Lung (tissue), 12 donors: ENCODE results near the gene ASMTL. TPM values are rescaled to one million over a fixed set of nuclear protein-coding genes. Genes with fewer than 3 reads are reported as not detected.

ENCODE experiments used
- ATAC-seq: fragments of 200-7000 bp; cut with Tn5 transposase; one replicate; pipeline ENCODE4 v1.9.1; 2020; ENCODE audit warnings: moderate number of reproducible peaks; ENCODE audit not compliant: insufficient read depth, low FRiP score
- DNase-seq, 3 donors: peaks; one replicate each; pipeline ENCODE4 v3.0.0-alpha.2; 2013 to 2017
- H3K27ac ChIP-seq, 2 donors: one replicate each; pipeline ENCODE4 v1.5.1; 2013; ENCODE audit warnings: mild to moderate bottlenecking in 2 of 2, moderate library complexity in 2 of 2, control low read depth in 1 of 2, inconsistent platforms in 1 of 2, low read depth in 1 of 2, low read length in 1 of 2
- H3K27me3 ChIP-seq, 3 donors: one replicate each; pipeline ENCODE4 v1.5.1; 2013; ENCODE audit warnings: low read length in 2 of 3; ENCODE audit not compliant: control insufficient read depth in 3 of 3, insufficient read depth in 3 of 3
- H3K36me3 ChIP-seq, 4 donors: one replicate each; pipeline ENCODE4 v1.5.1; 2013; ENCODE audit warnings: low read length in 4 of 4, mild to moderate bottlenecking in 1 of 4, moderate library complexity in 1 of 4; ENCODE audit not compliant: control insufficient read depth in 4 of 4, insufficient read depth in 4 of 4
- H3K4me1 ChIP-seq, 5 donors: one replicate each; pipeline ENCODE4 v1.5.1; 2013; ENCODE audit warnings: low read length in 5 of 5, mild to moderate bottlenecking in 2 of 5, moderate library complexity in 1 of 5; ENCODE audit not compliant: control insufficient read depth in 5 of 5, insufficient read depth in 5 of 5
- H3K4me3 ChIP-seq: one replicate; pipeline ENCODE4 v1.5.1; 2013; ENCODE audit warnings: mild to moderate bottlenecking, control low read depth, moderate library complexity
- H3K9ac ChIP-seq, 2 donors: one replicate each; pipeline ENCODE4 v1.5.1; 2013; ENCODE audit warnings: low read length in 2 of 2, control low read depth in 1 of 2; ENCODE audit not compliant: insufficient read depth in 1 of 2
- H3K9me3 ChIP-seq, 4 donors: one replicate each; pipeline ENCODE4 v1.5.1; 2013; ENCODE audit warnings: low read length in 3 of 4, mild to moderate bottlenecking in 1 of 4, moderate library complexity in 1 of 4; ENCODE audit not compliant: control insufficient read depth in 4 of 4, insufficient read depth in 3 of 4
- WGBS, 2 donors: extraction: QIAGEN DNeasy Blood & Tissue Kit; methylation state at CpG; one replicate each; pipeline ENCODE4 v1.1.7; 2013; 5-methylcytosine and 5-hydroxymethylcytosine counted together
- polyA plus RNA-seq, 2 donors: library from polyadenylated mRNA; stranded (reverse); fragments of 200-250 nt; gene quantifications; one replicate each; pipeline ENCODE4 v1.2.1, GENCODE V29; 2013
- total RNA-seq, 2 donors: library from RNA; depleted of rRNA in 1 of 2; stranded (reverse); fragments of >200 nt in 1 of 2; gene quantifications; one replicate each; pipeline ENCODE4 v1.2.1, GENCODE V29; 2014 to 2021
- TF ChIP-seq, protein P1 (sequence below): IDR thresholded peaks from 2 replicates; pipeline ENCODE4 v1.5.1; 2012; ENCODE audit warnings: mild to moderate bottlenecking; ENCODE audit errors: control extremely low read depth, extremely low read depth
- donor health status: control.
- donor health status: control.
- donor health status: Bipolar disorder and iron deficiency.
- donor health status: healthy.
- donor health status: DM: yes; HTN: yes; CAD: no.

The ASMTL gene
- total and polyA plus RNA-seq, 4 donors: 12.3 to 29.4 (median 21.8) TPM

DNA sequence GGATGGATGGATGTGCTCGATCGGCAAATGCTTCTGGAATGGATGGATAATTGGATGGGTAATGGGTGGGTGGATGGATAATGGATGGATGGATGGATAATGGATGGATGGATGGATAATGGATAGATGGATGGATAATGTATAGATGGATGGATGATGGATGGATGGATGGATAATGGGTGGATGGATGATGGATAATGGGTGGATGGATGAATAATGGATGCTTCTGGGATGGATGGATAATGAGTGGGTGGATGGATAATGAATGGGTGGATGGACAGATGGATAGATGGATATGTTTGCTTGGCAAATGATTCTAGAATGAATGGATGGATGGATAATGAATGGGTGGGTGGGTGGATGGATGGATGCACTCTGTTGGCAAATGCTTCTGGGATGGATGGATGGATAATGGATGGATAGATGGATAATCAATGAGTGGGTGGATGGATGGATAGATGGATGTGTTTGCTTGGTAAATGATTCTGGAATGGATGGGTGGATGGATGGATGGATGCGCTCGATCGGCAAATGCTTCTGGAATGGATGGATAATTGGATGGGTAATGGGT, 57.0 kb downstream of the ASMTL start:
- DNase-seq (no peak), ATAC-seq (no peak)
- Histone ChIP-seq H3K4me1 (peaks cover 0 to 20% (median 5%) of the 10 kb centered on the region in 5 donors), H3K27ac (no peak overlapping the region), H3K9me3 (no peaks in the 10 kb centered on the region), H3K9ac (no peak overlapping the region), H3K27me3 (no peaks in the 10 kb centered on the region), H3K4me3 (no peak overlapping the region), H3K36me3 (peaks cover 0 to 11% (median 6%) of the 10 kb centered on the region in 4 donors)
- TF ChIP-seq, protein P1, sequence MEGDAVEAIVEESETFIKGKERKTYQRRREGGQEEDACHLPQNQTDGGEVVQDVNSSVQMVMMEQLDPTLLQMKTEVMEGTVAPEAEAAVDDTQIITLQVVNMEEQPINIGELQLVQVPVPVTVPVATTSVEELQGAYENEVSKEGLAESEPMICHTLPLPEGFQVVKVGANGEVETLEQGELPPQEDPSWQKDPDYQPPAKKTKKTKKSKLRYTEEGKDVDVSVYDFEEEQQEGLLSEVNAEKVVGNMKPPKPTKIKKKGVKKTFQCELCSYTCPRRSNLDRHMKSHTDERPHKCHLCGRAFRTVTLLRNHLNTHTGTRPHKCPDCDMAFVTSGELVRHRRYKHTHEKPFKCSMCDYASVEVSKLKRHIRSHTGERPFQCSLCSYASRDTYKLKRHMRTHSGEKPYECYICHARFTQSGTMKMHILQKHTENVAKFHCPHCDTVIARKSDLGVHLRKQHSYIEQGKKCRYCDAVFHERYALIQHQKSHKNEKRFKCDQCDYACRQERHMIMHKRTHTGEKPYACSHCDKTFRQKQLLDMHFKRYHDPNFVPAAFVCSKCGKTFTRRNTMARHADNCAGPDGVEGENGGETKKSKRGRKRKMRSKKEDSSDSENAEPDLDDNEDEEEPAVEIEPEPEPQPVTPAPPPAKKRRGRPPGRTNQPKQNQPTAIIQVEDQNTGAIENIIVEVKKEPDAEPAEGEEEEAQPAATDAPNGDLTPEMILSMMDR: no peak
- 97 to 99% methylated on average over 5 of the region's 5 CpGs for WGBS, 2 donors

DNA sequence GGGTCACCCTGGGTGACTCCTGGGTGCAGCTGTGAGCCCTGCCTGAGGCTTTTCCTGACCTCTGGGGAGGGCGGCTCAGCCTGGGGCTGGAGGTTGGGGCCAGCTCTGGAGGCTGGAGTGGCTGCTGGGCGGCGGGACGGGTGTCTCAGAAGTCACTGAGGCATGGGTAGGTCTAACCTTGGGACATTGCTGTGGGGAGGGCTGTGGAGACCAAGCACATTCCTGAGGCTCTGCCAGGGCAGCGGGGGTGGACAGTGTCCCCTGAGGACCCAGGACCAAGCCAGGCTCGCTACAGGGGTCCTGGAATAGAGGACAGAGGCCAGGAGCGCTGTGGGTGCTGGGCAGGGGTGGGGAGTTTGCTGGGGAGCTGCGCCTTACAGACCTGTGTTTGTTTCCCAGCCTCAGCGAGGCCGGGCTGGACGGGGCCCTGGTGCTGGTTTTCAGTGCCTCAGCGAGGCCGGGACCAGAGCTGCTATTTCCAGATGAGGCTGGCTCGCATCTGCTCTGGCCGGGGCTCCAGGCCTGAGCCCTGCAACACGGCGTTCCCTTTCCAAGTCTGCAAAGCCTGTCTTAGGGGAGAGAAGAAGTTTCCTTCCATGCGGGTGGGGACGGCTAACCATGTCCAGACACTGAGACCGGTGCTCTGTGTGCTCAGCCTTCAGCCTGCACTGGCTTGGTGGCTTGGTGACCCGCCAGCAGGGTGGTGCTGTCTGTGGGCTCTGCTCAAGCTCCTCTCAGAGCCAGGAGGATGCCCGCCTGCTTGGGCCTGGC, 57.8 kb downstream of the ASMTL start:
- no peak overlapping the region for H3K9ac ChIP-seq
- H3K36me3 ChIP-seq: peaks cover 3 to 14% (median 9%) of the 10 kb centered on the region in 4 donors
- no peak for DNase-seq
- ATAC-seq: no peak
- H3K4me1 ChIP-seq: peaks cover 0 to 25% (median 6%) of the 10 kb centered on the region in 5 donors
- H3K27me3 ChIP-seq: no peaks in the 10 kb centered on the region
- 91 to 92% methylated on average over 22 of the region's 22 CpGs for WGBS, 2 donors
- TF ChIP-seq, protein P1: no peak
- no peaks in the 10 kb centered on the region for H3K9me3 ChIP-seq
- H3K4me3 ChIP-seq: no peak overlapping the region
- no peak overlapping the region for H3K27ac ChIP-seq

DNA sequence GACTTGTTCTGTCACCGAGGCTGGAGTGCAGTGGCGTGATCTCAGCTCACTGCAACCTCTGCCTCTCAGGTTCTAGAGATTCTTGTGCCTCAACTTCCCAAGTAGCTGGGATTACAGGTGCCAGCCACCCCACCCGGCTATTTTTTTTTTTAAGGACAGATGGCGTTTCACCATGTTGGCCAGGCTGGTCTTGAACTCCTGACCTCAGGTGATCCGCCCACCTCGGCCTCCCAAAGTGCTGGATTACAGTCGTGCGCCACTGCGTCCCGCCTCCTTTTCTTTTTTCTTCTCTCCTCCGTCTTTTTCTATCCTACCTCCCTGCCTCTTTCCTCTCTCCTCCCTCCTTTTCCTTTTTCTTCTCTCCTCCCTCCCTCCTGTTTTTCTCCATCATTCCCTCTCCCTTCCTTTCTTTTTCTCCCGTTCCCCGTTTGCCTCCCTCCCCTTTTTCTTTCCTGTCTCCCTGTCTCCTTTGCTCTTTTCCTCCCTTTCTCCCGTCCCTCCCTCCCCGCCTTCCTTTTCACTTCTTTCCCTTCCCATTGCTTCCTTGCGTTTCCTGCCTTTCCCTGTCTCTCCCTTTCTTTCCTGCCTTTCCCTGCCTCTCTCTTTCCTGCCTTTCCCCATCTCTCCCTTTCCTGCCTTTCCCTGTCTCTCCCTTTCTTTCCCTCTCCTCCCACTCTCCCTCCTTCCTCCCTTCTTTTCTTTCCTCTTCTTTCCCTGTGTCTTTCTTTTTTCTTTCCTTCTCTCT, 58.7 kb downstream of the ASMTL start:
- ATAC-seq (no peak), DNase-seq (no peak)
- no peak overlapping the region for H3K4me3 ChIP-seq
- TF ChIP-seq, protein P1: no peak
- peaks cover 10 to 23% (median 17%) of the 10 kb centered on the region in 4 donors for H3K36me3 ChIP-seq
- no peak overlapping the region for H3K27ac ChIP-seq
- no peak overlapping the region for H3K9ac ChIP-seq
- peaks cover 0 to 25% (median 7%) of the 10 kb centered on the region in 5 donors for H3K4me1 ChIP-seq
- no peaks in the 10 kb centered on the region for H3K9me3 ChIP-seq
- 76 to 82% methylated on average over 16 of the region's 16 CpGs for WGBS, 2 donors
- no peaks in the 10 kb centered on the region for H3K27me3 ChIP-seq
